ENCODE results near the gene PRPSAP1. TPM values are rescaled to one million over a fixed set of nuclear protein-coding genes. Genes with fewer than 3 reads are reported as not detected.

Gene PRPSAP1
- polyA plus RNA-seq, 3 donors = 76.1 to 83.6 (median 80.2) TPM

- DNase-seq (ENCODE audit: extremely low read depth in 1 of 11, low read depth in 9 of 11, low spot score in 4 of 11) = no peak
Measured at GRCh38 chr17:76264425-76264754, 89.3 kb downstream of the PRPSAP1 start.

- no peak for DNase-seq (ENCODE audit: extremely low read depth in 1 of 11, low read depth in 9 of 11, low spot score in 4 of 11)
Measured at GRCh38 chr17:76263896-76264295, 89.8 kb downstream of the PRPSAP1 start.

GRCh38 chr17:76262732-76263344 lies 90.9 kb downstream of the PRPSAP1 start:
- peak in 2 of 11 donors; percentile 76 to 85 for DNase-seq (ENCODE audit: extremely low read depth in 1 of 11, low read depth in 9 of 11, low spot score in 4 of 11)

GRCh38 chr17:76261421-76262215 lies 92.1 kb downstream of the PRPSAP1 start:
- DNase-seq (ENCODE audit: extremely low read depth in 1 of 11, low read depth in 9 of 11, low spot score in 4 of 11) = no peak

GRCh38 chr17:76260669-76261068 lies 93.0 kb downstream of the PRPSAP1 start:
- no peak for DNase-seq (ENCODE audit: extremely low read depth in 1 of 11, low read depth in 9 of 11, low spot score in 4 of 11)

- no peak for DNase-seq (ENCODE audit: extremely low read depth in 1 of 11, low read depth in 9 of 11, low spot score in 4 of 11)
Measured at GRCh38 chr17:76260220-76260619, 93.5 kb downstream of the PRPSAP1 start.

Other genes with a start within 250 kb of the PRPSAP1 start
- gene FOXJ1, start 212.7 kb downstream of the PRPSAP1 start, polyA plus RNA-seq (ENCODE audit: insufficient read length in 3 of 3) = 10 to 100 TPM; 16.7 to 26.9 (median 23.6) TPM
- 10 to 100 TPM; 27.2 to 31.8 (median 31.6) TPM for gene RNF157, start 113.4 kb downstream of the PRPSAP1 start, polyA plus RNA-seq (ENCODE audit: insufficient read length in 3 of 3)
- gene UBALD2, start 88.6 kb downstream of the PRPSAP1 start, polyA plus RNA-seq (ENCODE audit: insufficient read length in 3 of 3) = 10 to 100 TPM; 24.9 to 51.5 (median 41.0) TPM
- gene QRICH2, start 45.6 kb downstream of the PRPSAP1 start, polyA plus RNA-seq (ENCODE audit: insufficient read length in 3 of 3) = 1 to 10 TPM; 6.2 to 9.5 (median 7.4) TPM
- 1 to 10 TPM; 2.4 to 3.8 (median 3.5) TPM for gene SPHK1, start 30.7 kb upstream of the PRPSAP1 start, polyA plus RNA-seq (ENCODE audit: insufficient read length in 3 of 3)
- 10 to 100 TPM; 26.4 to 31.8 (median 28.6) TPM for gene UBE2O, start 99.2 kb upstream of the PRPSAP1 start, polyA plus RNA-seq (ENCODE audit: insufficient read length in 3 of 3)
- gene AANAT, start 113.7 kb upstream of the PRPSAP1 start, polyA plus RNA-seq (ENCODE audit: insufficient read length in 3 of 3) = under 1 TPM; 0.12 to 0.37 (median 0.29) TPM
- 10 to 100 TPM in 1 of 3 donors, 1 to 10 TPM in 2; 5.0 to 11.0 (median 8.5) TPM for gene RHBDF2, start 147.5 kb upstream of the PRPSAP1 start, polyA plus RNA-seq (ENCODE audit: insufficient read length in 3 of 3)
- 10 to 100 TPM; 10.4 to 15.7 (median 14.6) TPM for gene CYGB, start 183.8 kb upstream of the PRPSAP1 start, polyA plus RNA-seq (ENCODE audit: insufficient read length in 3 of 3)
- gene PRCD, start 186.1 kb upstream of the PRPSAP1 start, polyA plus RNA-seq (ENCODE audit: insufficient read length in 3 of 3) = 1 to 10 TPM; 3.0 to 6.0 (median 3.9) TPM
- 1 to 10 TPM; 5.8 to 9.9 (median 9.8) TPM for gene ST6GALNAC2, start 231.9 kb upstream of the PRPSAP1 start, polyA plus RNA-seq (ENCODE audit: insufficient read length in 3 of 3)

All from renal cortex interstitium (tissue), 11 donors.